Activated CD8-positive, alpha-beta memory T cell treated with anti-CD3 and anti-CD28 coated beads for 36 hours (primary cell): ENCODE results near the gene PHF21A. TPM values are rescaled to one million over a fixed set of nuclear protein-coding genes. Genes with fewer than 3 reads are reported as not detected.

Experiments used
- CTCF ChIA-PET: fragments of 350-600 bp; sonication (Branson Sonifier 250); formaldehyde crosslinking; loops from one replicate; lab custom pipeline; 2021; ENCODE audit warnings: antibody characterized with exemption; lab: Charles Lee
- POLR2A ChIA-PET: fragments of 350-600 bp; sonication (Branson Sonifier 250); formaldehyde crosslinking; loops from one replicate; lab custom pipeline; 2021; ENCODE audit warnings: antibody characterized with exemption; lab: Charles Lee
- total RNA-seq, 2 experiments: library from RNA; stranded (reverse); gene quantifications; one replicate each; pipeline ENCODE4 v1.2.3, GENCODE V29; 2021

The PHF21A gene
- total RNA-seq, 2 experiments from 2014 or later = 28.2 to 30.6 TPM

- CTCF ChIA-PET = no interaction called here
- POLR2A ChIA-PET = no interaction called here
Measured at GRCh38 chr11:45932217-45932616, 189.0 kb downstream of the PHF21A start.

GRCh38 chr11:45931739-45932138 lies 189.5 kb downstream of the PHF21A start:
- POLR2A ChIA-PET = interaction anchor here (1.2 kb wide), 1 partner anchor 14 kb away, joined by 3 read pairs; the partner anchor contains the start of gene PEX16
- CTCF ChIA-PET = no interaction called here

- CTCF ChIA-PET = interaction anchor here (0.8 to 0.9 kb wide), 2 partner anchors 13 to 34 kb away, joined by 3 to 4 read pairs; partner anchors contain the start of gene PEX16
- POLR2A ChIA-PET = interaction anchor here (1.2 kb wide), 1 partner anchor 13 kb away, joined by 3 read pairs; the partner anchor contains the start of gene PEX16
Measured at GRCh38 chr11:45930951-45931570, 190.2 kb downstream of the PHF21A start.

GRCh38 chr11:45930031-45930794 lies 191.0 kb downstream of the PHF21A start:
- ChIA-PET POLR2A (interaction anchor here (1.2 kb wide), 1 partner anchor 12 kb away, joined by 3 read pairs; the partner anchor contains the start of gene PEX16), CTCF (interaction anchor here (0.8 to 0.9 kb wide), 2 partner anchors 12 to 35 kb away, joined by 3 to 4 read pairs; partner anchors contain the start of gene PEX16)

- POLR2A ChIA-PET = no interaction called here
- CTCF ChIA-PET = no interaction called here
Measured at GRCh38 chr11:45929486-45930030, 191.7 kb downstream of the PHF21A start.

- ChIA-PET CTCF (no interaction called here), POLR2A (no interaction called here)
Measured at GRCh38 chr11:45928535-45929215, 192.6 kb downstream of the PHF21A start.

GRCh38 chr11:45927684-45928413 lies 193.4 kb downstream of the PHF21A start:
- ChIA-PET CTCF (no interaction called here), POLR2A (no interaction called here)

GRCh38 chr11:45927332-45927683 lies 193.9 kb downstream of the PHF21A start:
- POLR2A ChIA-PET = no interaction called here

GRCh38 chr11:45926536-45927331 lies 194.5 kb downstream of the PHF21A start:
- POLR2A ChIA-PET = no interaction called here

More at GRCh38 chr11:45927332-45927683, 193.9 kb downstream of the PHF21A start:
- CTCF ChIA-PET = no interaction called here

GRCh38 chr11:45926001-45926401 lies 195.3 kb downstream of the PHF21A start:
- CTCF ChIA-PET = no interaction called here
- POLR2A ChIA-PET = interaction anchor here (0.7 kb wide), 1 partner anchor 14 kb away, joined by 5 read pairs; no protein-coding TSS in a partner anchor

More at GRCh38 chr11:45926536-45927331, 194.5 kb downstream of the PHF21A start:
- CTCF ChIA-PET = no interaction called here

- ChIA-PET CTCF (no interaction called here), POLR2A (interaction anchor here (0.7 kb wide), 1 partner anchor 14 kb away, joined by 5 read pairs; no protein-coding TSS in a partner anchor)
Measured at GRCh38 chr11:45925550-45925949, 195.7 kb downstream of the PHF21A start.

- CTCF ChIA-PET = no interaction called here
- POLR2A ChIA-PET = no interaction called here
Measured at GRCh38 chr11:45924927-45925326, 196.3 kb downstream of the PHF21A start.

- POLR2A ChIA-PET = no interaction called here
Measured at GRCh38 chr11:45924036-45924915, 197.0 kb downstream of the PHF21A start.

GRCh38 chr11:45922425-45923082 lies 198.7 kb downstream of the PHF21A start, which contains the start of gene LARGE2:
LARGE2 (plus strand) TSS chr11:45922656; CDS start chr11:45922883, 227 bp downstream.
- POLR2A ChIA-PET = no interaction called here
- CTCF ChIA-PET = no interaction called here

More at GRCh38 chr11:45924036-45924915, 197.0 kb downstream of the PHF21A start:
- CTCF ChIA-PET = interaction anchor here (0.7 kb wide), 1 partner anchor 81 kb away, joined by 3 read pairs; no protein-coding TSS in a partner anchor

GRCh38 chr11:45921561-45922424 lies 199.5 kb downstream of the PHF21A start:
- POLR2A ChIA-PET = interaction anchor here (0.6 kb wide), 1 partner anchor 1855 kb away, joined by 3 read pairs; no protein-coding TSS in a partner anchor

More at GRCh38 chr11:45921561-45922424, 199.5 kb downstream of the PHF21A start:
- CTCF ChIA-PET = no interaction called here
